A549 (cell line): ENCODE results near the gene SBF1. TPM values are rescaled to one million over a fixed set of nuclear protein-coding genes. Genes with fewer than 3 reads are reported as not detected.

Source experiments
- ATAC-seq, 2 experiments: fragments of 200-7000 bp in 1 of 2; fragments of >200 bp in 1 of 2; cut with Nextera tagmentation in 1 of 2; cut with Tn5 transposase in 1 of 2; 3 replicates each; pipeline versions ENCODE4 v1.8.0 to v1.9.1; 2018 to 2020; ENCODE audit warnings: mild to moderate bottlenecking in 1 of 2, moderate library complexity in 1 of 2
- CTCF ChIA-PET: fragments of 300-600 bp; sonication (Branson Sonifier 250); formaldehyde crosslinking; extraction: SDS; loops from one replicate; lab custom pipeline; 2021; ENCODE audit warnings: antibody characterized with exemption, inconsistent platforms; lab: Yijun Ruan, JAX
- POLR2A ChIA-PET: fragments of 350-600 bp; formaldehyde crosslinking; extraction: SDS; loops from one replicate; lab custom pipeline; 2021; ENCODE audit warnings: antibody characterized with exemption, inconsistent platforms; lab: Yijun Ruan, JAX
- DNase-seq, 2 experiments: peaks; one replicate each; pipeline versions ENCODE4 v3.0.0 to v3.0.0-alpha.2; 2011 to 2016; ENCODE audit warnings: low read depth in 1 of 2, low spot score in 1 of 2
- FAIRE-seq: peaks from 2 replicates; lab custom pipeline; 2011; peaks lifted over from hg19 to GRCh38; lab: Jason Lieb, UNC
- H3K27ac ChIP-seq, 2 experiments: fragments of >200 bp; sonication (Bioruptor Twin); formaldehyde crosslinking; 3 replicates each; pipeline ENCODE4 v1.5.1; 2016 to 2017
- H3K4me1 ChIP-seq: fragments of >200 bp; sonication (Bioruptor Twin); formaldehyde crosslinking; 3 replicates; pipeline ENCODE4 v1.6.1; 2016
- H3K4me2 ChIP-seq: fragments of >200 bp; sonication (Bioruptor Twin); formaldehyde crosslinking; 3 replicates; pipeline ENCODE4 v1.6.1; 2016
- H3K4me3 ChIP-seq: fragments of >200 bp; sonication (Bioruptor Twin); formaldehyde crosslinking; 3 replicates; pipeline ENCODE4 v1.5.1; 2016
- H3K9me3 ChIP-seq: fragments of >200 bp; sonication (Bioruptor Twin); formaldehyde crosslinking; 3 replicates; pipeline ENCODE4 v1.6.1; 2016
- ATOH8 ChIP-seq: fragments of 250-450 bp; sonication (Bioruptor Pico); IDR thresholded peaks from 2 replicates; pipeline ENCODE4 v1.5.0; 2020; ENCODE audit warnings: low read depth, mild to moderate bottlenecking, moderate library complexity
- CTCF ChIP-seq: fragments of >200 bp; sonication (Bioruptor Twin); formaldehyde crosslinking; IDR thresholded peaks from 3 replicates; pipeline ENCODE4 v1.5.1; 2016
- E2F6 ChIP-seq: IDR thresholded peaks from 2 replicates; pipeline ENCODE4 v1.6.1; 2012; ENCODE audit warnings: low read depth, borderline replicate concordance
- FOSL2 ChIP-seq, 2 experiments: fragments of 450-650 bp in 1 of 2; fragments of >200 bp in 1 of 2; sonication (Bioruptor Twin) in 1 of 2; formaldehyde crosslinking; IDR thresholded peaks; 2 replicates each; pipeline versions ENCODE4 v1.5.0 to v1.6.1; 2016 to 2020; ENCODE audit warnings: mild to moderate bottlenecking in 1 of 2, moderate library complexity in 1 of 2
- FOXS1 ChIP-seq: fragments of 250-450 bp; sonication (Bioruptor Pico); IDR thresholded peaks from 2 replicates; pipeline ENCODE4 v1.5.0; 2020; ENCODE audit warnings: mild to moderate bottlenecking, moderate library complexity
- GATA3 ChIP-seq: IDR thresholded peaks from 2 replicates; pipeline ENCODE4 v1.6.1; 2012; ENCODE audit warnings: borderline replicate concordance
- HES2 ChIP-seq: fragments of >200 bp; sonication (Bioruptor Twin); formaldehyde crosslinking; IDR thresholded peaks from 2 replicates; pipeline ENCODE4 v1.6.1; 2016
- HEYL ChIP-seq: fragments of 250-450 bp; sonication (Bioruptor Pico); IDR thresholded peaks from 2 replicates; pipeline ENCODE4 v1.8.0; 2021; ENCODE audit warnings: mild to moderate bottlenecking, moderate library complexity
- HOXA7 ChIP-seq: fragments of 250-450 bp; sonication (Bioruptor Pico); IDR thresholded peaks from 2 replicates; pipeline ENCODE4 v1.5.0; 2020; ENCODE audit warnings: mild to moderate bottlenecking, moderate library complexity
- HOXB5 ChIP-seq: fragments of 250-450 bp; sonication (Bioruptor Pico); IDR thresholded peaks from 2 replicates; pipeline ENCODE4 v1.5.0; 2020; ENCODE audit warnings: mild to moderate bottlenecking, moderate library complexity
- JUN ChIP-seq, 2 experiments: fragments of >200 bp; sonication (Bioruptor Twin); formaldehyde crosslinking; IDR thresholded peaks; 2 replicates in 1 of 2; 3 replicates in 1 of 2; pipeline ENCODE4 v1.6.1; 2016 to 2017
- JUNB ChIP-seq: fragments of >200 bp; sonication (Bioruptor Twin); formaldehyde crosslinking; IDR thresholded peaks from 2 replicates; pipeline ENCODE4 v1.6.1; 2016
- KDM1A ChIP-seq: fragments of 200-600 bp; sonication (generic); IDR thresholded peaks from 2 replicates; pipeline ENCODE4 v1.6.1; 2016; ENCODE audit warnings: low read depth, mild to moderate bottlenecking
- MAFK ChIP-seq: fragments of 450-650 bp; IDR thresholded peaks from 2 replicates; pipeline ENCODE4 v1.6.1; 2014; ENCODE audit not compliant: partially characterized antibody
- MYC ChIP-seq: IDR thresholded peaks from 2 replicates; pipeline ENCODE4 v1.6.1; 2012; ENCODE audit warnings: mild to moderate bottlenecking, inconsistent platforms, low read length, improper control_type of control experiment, borderline replicate concordance
- NFE2L2 ChIP-seq: fragments of 150-350 bp; conservative IDR thresholded peaks from 2 replicates; pipeline ENCODE4 v1.6.1; 2014; ENCODE audit warnings: low read length
- NPAS2 ChIP-seq: fragments of 250-450 bp; sonication (Bioruptor Pico); IDR thresholded peaks from 2 replicates; pipeline ENCODE4 v1.8.0; 2022; ENCODE audit warnings: mild to moderate bottlenecking, moderate library complexity, borderline replicate concordance
- PBX3 ChIP-seq: IDR thresholded peaks from 2 replicates; pipeline ENCODE4 v1.6.1; 2012
- PHF8 ChIP-seq: fragments of 200-600 bp; sonication (generic); IDR thresholded peaks from 2 replicates; pipeline ENCODE4 v1.6.1; 2016; ENCODE audit warnings: low read depth, mild to moderate bottlenecking, antibody characterized with exemption, moderate library complexity, borderline replicate concordance
- POLR2A ChIP-seq: IDR thresholded peaks from 2 replicates; pipeline ENCODE4 v1.6.1; 2012; ENCODE audit warnings: mild to moderate bottlenecking, low read length
- POLR2AphosphoS2 ChIP-seq: conservative IDR thresholded peaks from 2 replicates; pipeline ENCODE4 v1.6.1; 2012; ENCODE audit warnings: low read length, improper control_type of control experiment, inconsistent platforms
- RARB ChIP-seq: fragments of 250-450 bp; sonication (Bioruptor Pico); IDR thresholded peaks from 2 replicates; pipeline ENCODE4 v1.8.0; 2021; ENCODE audit warnings: mild to moderate bottlenecking, moderate library complexity
- RCOR1 ChIP-seq: fragments of 150-350 bp; IDR thresholded peaks from 2 replicates; pipeline ENCODE4 v1.6.1; 2014; ENCODE audit warnings: antibody characterized with exemption, low read length, low read depth
- RNF2 ChIP-seq: fragments of 200-600 bp; sonication (generic); IDR thresholded peaks from 2 replicates; pipeline ENCODE4 v1.6.1; 2016; ENCODE audit warnings: low read depth, mild to moderate bottlenecking, antibody characterized with exemption, moderate library complexity, borderline replicate concordance
- SMC3 ChIP-seq: fragments of >200 bp; sonication (Bioruptor Twin); formaldehyde crosslinking; IDR thresholded peaks from 3 replicates; pipeline ENCODE4 v1.6.1; 2018; ENCODE audit warnings: inconsistent platforms
- SREBF2 ChIP-seq: fragments of 450-650 bp; IDR thresholded peaks from 2 replicates; pipeline ENCODE4 v1.6.1; 2014; ENCODE audit warnings: mild to moderate bottlenecking, moderate library complexity
- TP53 ChIP-seq: fragments of 250-450 bp; sonication (Bioruptor Pico); IDR thresholded peaks from 2 replicates; pipeline ENCODE4 v1.5.0; 2021; ENCODE audit warnings: mild to moderate bottlenecking, moderate library complexity
- USF2 ChIP-seq: fragments of 450-650 bp; IDR thresholded peaks from 2 replicates; pipeline ENCODE4 v1.6.1; 2014; ENCODE audit warnings: antibody characterized with exemption
- ZC3H11A ChIP-seq: fragments of 450-650 bp; IDR thresholded peaks from 2 replicates; pipeline ENCODE4 v1.6.1; 2014; ENCODE audit warnings: antibody characterized with exemption, mild to moderate bottlenecking
- ZFP36 ChIP-seq: fragments of 450-650 bp; IDR thresholded peaks from 2 replicates; pipeline ENCODE4 v1.6.1; 2014; ENCODE audit warnings: borderline replicate concordance; ENCODE audit not compliant: partially characterized antibody
- WGBS: methylation state at CpG from one replicate; pipeline ENCODE4 v1.1.6; 2017; ENCODE audit errors: missing lambda C conversion rate; 5-methylcytosine and 5-hydroxymethylcytosine counted together
- polyA plus RNA-seq, 4 experiments: library from polyadenylated mRNA; depleted of rRNA in 3 of 4; stranded (reverse); fragments of >200 nt; fragmentation: RNase III in 1 of 4; extraction: RNeasy Plus Mini Kit Qiagen cat#74134 plus additional on column Dnase treatment in 1 of 4; gene quantifications; 2 replicates in 3 of 4; 3 replicates in 1 of 4; pipeline ENCODE4 v1.2.3, GENCODE V29; 2011 to 2017

SBF1 gene
- polyA plus RNA-seq, 2 of the 4 experiments (the other 2 are of a cell fraction) = 9.6 to 23.0 TPM

- Histone ChIP-seq H3K4me1 (no peaks in the 10 kb centered on the region), H3K4me3 (no peak overlapping the region), H3K4me2 (no peak overlapping the region), H3K27ac (no peak overlapping the region), H3K9me3 (no peaks in the 10 kb centered on the region)
- CTCF ChIA-PET = interaction anchor here (2.2 kb wide), 1 partner anchor 10 kb away, joined by 7 read pairs; the partner anchor contains the start of gene SCO2
- 100% methylated on average over 6 of the region's 8 CpGs for WGBS
- TF ChIP-seq RNF2 = no peak
- no peak for TF ChIP-seq GATA3
- no peak for TF ChIP-seq CTCF
- TF ChIP-seq USF2 = no peak
- TF ChIP-seq ZFP36 = no peak
- TF ChIP-seq MAFK = no peak
- no peak for TF ChIP-seq PBX3
- no peak for TF ChIP-seq KDM1A
- FAIRE-seq (no peak), DNase-seq (no peak), ATAC-seq (no peak)
- POLR2A ChIA-PET = no interaction called here
These were observed 41.2 kb upstream of the SBF1 start for GRCh38 chr22:50516068-50516467.

GRCh38 chr22:50513175-50513574 lies 38.3 kb upstream of the SBF1 start:
- Histone ChIP-seq H3K4me2 (no peak overlapping the region), H3K9me3 (no peaks in the 10 kb centered on the region)
- 91% methylated on average over 9 of the region's 15 CpGs for WGBS
- ChIA-PET CTCF (interaction anchor here (2.1 kb wide), 1 partner anchor 12 kb away, joined by 11 read pairs; the partner anchor contains the start of gene SCO2), POLR2A (no interaction called here)
- ATAC-seq (no peak), FAIRE-seq (no peak)
- TF ChIP-seq HOXB5 (CRISPR knock-in tag) (no peak), TP53 (CRISPR knock-in tag) (no peak), JUNB (no peak), RNF2 (no peak), JUN (IDR thresholded peaks at IDR 0.05) (no peak), HOXA7 (CRISPR knock-in tag) (no peak), RARB (CRISPR knock-in tag) (no peak), FOXS1 (no peak)
- TF ChIP-seq, all 56 proteins: peak for 0
- Histone ChIP-seq H3K4me1 (peaks cover 10% of the 10 kb centered on the region), H3K4me3 (no peak overlapping the region), H3K27ac (no peak overlapping the region)
- DNase-seq = no peak

- ChIA-PET CTCF (interaction anchor here (1.1 to 3.5 kb wide), 3 partner anchors 11 to 54 kb away, joined by 3 to 26 read pairs (median 4); partner anchors contain the start of genes SCO2 and SYCE3), POLR2A (interaction anchor here (1.6 to 2.3 kb wide), 2 partner anchors 16 to 21 kb away, joined by 4 to 36 read pairs; partner anchors contain the start of genes SCO2 and TYMP)
- 0% methylated on average over 3 of the region's 3 CpGs for WGBS
- ATAC-seq (peak in 1 of 2 experiments; percentile 2; a peak in 1 of 6 replicates), FAIRE-seq (no peak), DNase-seq (no peak)
- peak overlapping the region; percentile 79 for H3K4me3 ChIP-seq
- H3K27ac ChIP-seq = peak overlapping the region; percentile 87 to 90; a peak in 5 of 6 replicates
- H3K9me3 ChIP-seq = no peaks in the 10 kb centered on the region
- peaks cover 15% of the 10 kb centered on the region for H3K4me1 ChIP-seq
- TF ChIP-seq NPAS2 (CRISPR knock-in tag) = no peak
- no peak for TF ChIP-seq RCOR1
- TF ChIP-seq RARB (CRISPR knock-in tag) = no peak
- no peak for TF ChIP-seq E2F6
- TF ChIP-seq ZC3H11A = no peak
- no peak for TF ChIP-seq POLR2A
- no peak for TF ChIP-seq PHF8
- no peak for TF ChIP-seq JUN (IDR thresholded peaks at IDR 0.05)
- no peak for TF ChIP-seq ATOH8 (CRISPR knock-in tag)
- TF ChIP-seq TP53 (CRISPR knock-in tag) = no peak
- TF ChIP-seq SREBF2 = no peak
- no peak for TF ChIP-seq SMC3
- no peak for TF ChIP-seq FOSL2 (IDR thresholded peaks at IDR 0.05)
- no peak for TF ChIP-seq FOSL2 (CRISPR knock-in tag; IDR thresholded peaks at IDR 0.05)
- no peak for TF ChIP-seq HES2
- no peak for TF ChIP-seq NFE2L2
- no peak for TF ChIP-seq HEYL
- TF ChIP-seq POLR2AphosphoS2 = no peak
- no peak for TF ChIP-seq MYC
- TF ChIP-seq HOXA7 (CRISPR knock-in tag) = no peak
- H3K4me2 ChIP-seq = peak overlapping the region; percentile 85
These were observed 34.1 kb upstream of the SBF1 start for GRCh38 chr22:50508897-50509296.
